HG03558 (cell line): ENCODE results near the gene DGCR8.
"Not testable (repeated sequence)": the region's sequence is repeated elsewhere in the genome, so short reads cannot be mapped to it uniquely, and the experiment has no call there.

Source experiments
- ATAC-seq: cut with Tn5 transposase; IDR thresholded peaks from one replicate; pipeline ENCODE4 v1.9.1; 2021; ENCODE audit warnings: moderate number of reproducible peaks; ENCODE audit not compliant: unreplicated experiment; ENCODE audit errors: extremely low read depth

The DGCR8 gene

GRCh38 chr22:20147237-20147988 is 67.4 kb downstream of the DGCR8 start:
- ATAC-seq, result no peak

DNA sequence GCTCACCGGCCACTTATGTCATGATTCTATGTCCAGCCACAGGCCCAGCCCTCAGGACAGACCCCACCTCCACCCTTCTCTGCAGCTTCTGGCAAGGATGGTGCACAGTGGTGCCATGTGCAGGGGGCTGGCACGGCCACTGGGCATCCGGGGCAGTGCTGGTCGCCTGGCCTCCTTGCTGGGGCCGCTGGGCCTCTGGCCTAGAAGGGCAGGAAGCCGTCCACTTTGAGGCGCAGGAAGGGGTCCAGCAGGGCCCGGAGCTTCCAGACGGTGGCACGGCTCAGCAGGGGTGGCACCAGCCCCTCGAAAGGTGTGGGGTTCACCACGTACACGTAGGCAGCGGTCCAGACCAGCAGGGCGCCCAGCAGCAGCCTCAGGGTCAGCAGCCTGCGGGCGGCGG is 68.4 kb downstream of the DGCR8 start:
- no peak for ATAC-seq

DNA sequence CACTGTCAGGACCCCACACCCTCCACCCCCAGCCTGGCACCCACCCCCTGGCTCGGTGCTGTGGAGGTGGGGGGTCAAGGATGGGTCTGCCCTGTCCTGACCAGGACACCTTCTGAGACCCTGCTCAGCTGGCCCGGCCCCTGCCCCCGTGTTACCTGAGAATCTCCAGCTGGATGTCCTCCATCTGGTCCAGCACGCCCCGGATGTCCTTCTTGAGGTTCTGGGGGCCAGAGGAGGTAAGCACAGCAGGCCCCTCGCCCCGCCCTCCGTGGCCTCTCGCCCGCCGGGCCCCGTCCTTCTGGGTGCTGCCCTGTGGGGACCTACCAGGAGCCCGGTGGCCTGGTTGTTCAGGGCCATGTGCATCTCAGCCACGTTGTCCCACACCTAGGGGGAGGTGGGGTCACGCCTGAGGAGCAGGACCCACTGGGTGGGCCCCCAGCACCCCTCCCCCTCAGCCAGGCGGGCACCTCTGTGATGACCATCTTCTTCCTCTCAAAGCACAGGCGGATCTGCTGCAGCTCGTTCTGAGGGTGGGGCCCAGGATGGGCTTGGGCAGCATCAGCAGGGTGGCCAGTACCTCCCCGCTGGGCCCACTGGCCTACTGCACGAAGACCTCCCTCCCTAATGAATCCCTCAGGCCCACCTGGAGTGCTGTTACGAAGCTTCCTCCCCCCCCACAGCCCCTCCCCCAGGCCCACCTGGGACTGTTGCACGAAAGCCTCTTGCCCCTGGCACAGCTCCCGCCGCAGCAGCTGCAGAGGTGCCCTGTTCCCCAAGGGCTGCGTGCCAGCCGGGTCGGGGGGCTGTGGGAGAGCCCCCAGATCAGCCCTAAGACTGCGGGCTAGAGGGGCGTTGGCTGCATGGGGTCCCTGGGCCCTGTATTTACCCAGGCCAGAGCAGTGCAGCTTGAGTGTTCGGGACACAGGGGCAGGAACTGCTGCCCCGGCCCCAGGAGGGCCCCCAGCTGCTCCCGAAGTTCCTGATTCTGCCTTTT is 69.5 kb downstream of the DGCR8 start:
- ATAC-seq, result no peak

GRCh38 chr22:20150381-20151275 is 70.6 kb downstream of the DGCR8 start, which contains the start of gene CCDC188:
Gene CCDC188 (minus strand): TSS chr22:20151055. CDS start chr22:20150986, 69 bp downstream.
- ATAC-seq, result no peak

DNA sequence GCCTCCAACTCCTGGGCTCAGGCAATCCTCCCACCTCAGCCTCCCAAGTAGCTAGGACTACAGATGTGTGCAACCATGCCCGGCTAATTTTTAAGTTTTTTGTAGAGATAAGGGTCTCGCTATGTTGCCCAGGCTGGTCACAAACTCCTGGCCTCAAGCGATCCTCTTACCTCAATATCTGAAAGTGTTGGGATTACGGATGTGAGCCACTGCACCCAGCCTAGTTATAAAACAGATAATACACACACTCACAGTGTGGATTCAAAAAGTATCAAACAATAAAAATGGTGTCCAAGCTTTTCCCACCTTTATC is 71.2 kb downstream of the DGCR8 start:
- ATAC-seq, result no peak

GRCh38 chr22:20152464-20152890 is 72.4 kb downstream of the DGCR8 start:
- ATAC-seq, result no peak

DNA sequence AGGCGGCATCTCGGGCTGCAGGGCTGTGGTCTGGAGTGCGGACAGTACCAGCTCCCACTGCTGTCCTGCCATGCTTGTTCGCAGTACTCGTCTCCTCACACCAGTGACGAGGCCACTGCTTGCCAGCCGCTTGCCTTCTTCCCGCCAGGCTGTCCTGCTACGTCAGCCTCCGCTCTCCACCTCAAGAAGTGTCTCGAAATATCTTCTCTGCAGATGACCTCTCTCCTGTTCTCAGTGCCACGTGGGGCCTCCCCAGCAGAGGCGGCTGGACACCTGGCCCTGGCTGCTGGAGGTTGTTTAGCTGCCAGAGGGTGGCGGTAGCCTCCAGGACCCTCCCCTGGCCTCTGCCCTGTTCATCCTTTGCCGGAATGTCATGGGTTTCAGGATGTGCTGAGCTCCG is 73.9 kb downstream of the DGCR8 start:
- no peak for ATAC-seq

DNA sequence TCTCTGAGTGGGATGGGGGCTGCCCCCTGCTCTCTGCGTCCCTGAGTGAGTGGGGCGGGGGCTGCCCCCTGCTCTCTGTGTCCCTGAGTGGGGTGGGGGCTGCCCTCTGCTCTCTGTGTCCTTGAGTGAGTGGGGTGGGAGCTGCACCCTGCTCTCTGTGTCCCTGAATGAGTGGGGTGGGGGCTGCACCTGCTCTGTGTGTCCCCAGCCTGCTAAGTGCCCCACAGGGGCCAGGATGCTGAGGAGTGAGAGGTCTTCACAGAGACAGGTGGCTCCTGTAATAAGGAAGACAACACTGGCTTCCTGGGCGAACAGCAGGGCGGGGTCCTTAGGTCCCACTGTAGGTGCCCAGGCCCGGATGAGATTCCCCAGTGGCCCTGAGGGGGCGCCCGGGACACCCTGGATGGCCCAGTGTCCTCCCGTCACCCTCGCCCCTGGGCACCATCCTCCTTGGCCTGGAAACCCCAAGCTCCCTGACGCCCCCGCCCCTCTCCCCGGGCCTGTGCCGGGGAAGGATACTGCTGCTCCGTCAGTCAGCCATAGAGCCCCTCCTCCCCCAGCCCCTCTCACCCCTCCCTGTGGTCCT is 74.7 kb downstream of the DGCR8 start:
- no peak for ATAC-seq

DNA sequence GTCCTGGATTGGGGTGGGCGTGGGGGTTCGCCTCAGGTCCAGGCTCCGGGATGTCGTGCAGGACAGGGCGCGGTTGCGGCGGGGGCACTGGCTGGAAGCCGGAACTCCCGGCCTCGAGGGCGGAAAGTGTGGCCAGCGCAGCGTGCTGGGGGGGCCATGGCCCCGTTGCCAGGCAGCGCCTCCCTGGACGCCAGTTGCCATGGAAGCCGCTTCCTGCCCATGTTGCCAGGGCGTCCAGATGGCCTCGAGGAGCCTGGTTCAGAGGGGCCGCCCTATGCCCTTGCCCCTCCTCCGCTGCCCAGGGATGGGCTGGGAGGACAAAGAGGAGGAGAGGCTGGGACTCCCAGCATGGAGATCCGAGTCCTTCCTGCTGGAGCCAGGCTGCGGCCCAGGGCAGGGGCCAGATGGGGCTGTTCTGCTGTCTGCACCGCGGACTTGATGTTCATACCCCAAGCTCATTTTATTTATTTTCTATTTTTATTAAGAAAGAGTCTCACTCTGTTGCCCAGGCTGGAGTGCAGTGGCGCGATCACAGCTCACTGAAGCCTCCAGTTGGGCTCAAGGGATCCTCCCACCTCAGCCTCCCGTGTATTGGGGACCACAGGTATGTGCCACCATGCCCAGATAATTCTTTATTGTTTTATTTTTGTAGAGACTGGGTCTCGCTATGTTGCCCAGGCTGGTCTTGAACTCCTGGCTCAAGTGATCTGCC is 75.4 kb downstream of the DGCR8 start:
- no peak for ATAC-seq

GRCh38 chr22:20156042-20156389 is 76.0 kb downstream of the DGCR8 start:
- ATAC-seq, result no peak

GRCh38 chr22:20156611-20157429 is 76.8 kb downstream of the DGCR8 start:
- no peak for ATAC-seq

DNA sequence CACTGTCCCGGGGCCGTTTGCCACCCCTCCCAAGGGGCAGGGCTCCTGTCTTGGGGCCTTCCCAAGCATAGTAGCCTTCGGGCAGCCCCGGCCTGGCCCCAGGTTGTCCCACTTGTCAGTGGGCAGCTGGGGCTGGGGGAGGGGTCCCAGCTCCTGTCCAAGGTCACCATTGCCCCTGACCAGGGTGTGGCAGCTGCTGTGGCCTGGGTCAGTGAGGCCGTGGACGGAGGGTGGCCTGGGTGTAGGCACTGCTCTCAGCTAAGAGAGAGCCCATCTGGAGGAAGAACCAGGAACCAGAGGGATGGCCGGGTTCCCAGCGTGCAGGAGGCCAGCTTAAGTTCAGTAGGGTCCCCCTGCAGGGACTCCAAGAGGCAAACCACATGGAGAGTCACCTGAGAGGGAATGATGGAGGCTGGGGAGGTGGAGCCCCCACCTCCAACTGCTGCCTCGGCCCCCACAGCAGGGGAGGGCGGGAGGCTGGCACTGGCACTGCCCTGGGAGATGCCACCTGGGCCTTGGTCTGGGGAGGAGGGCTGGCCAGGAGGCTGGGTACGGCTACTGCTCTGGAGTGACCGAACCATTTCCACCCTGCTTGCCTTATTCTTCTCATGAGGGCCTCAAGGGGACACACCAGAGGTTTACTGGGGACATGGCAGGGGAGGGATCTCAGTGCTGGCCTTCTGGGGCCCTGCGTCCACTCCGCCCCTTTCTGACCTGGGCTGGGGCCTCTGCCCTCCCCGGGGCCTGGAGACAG is 77.6 kb downstream of the DGCR8 start:
- no peak for ATAC-seq

- ATAC-seq, result no peak
Observed at GRCh38 chr22:20158391-20159036, 78.5 kb downstream of the DGCR8 start.

- no peak for ATAC-seq
Observed at GRCh38 chr22:20159076-20159475, 79.0 kb downstream of the DGCR8 start.

- ATAC-seq, result not testable (repeated sequence)
Observed at GRCh38 chr22:20159531-20159930, 79.5 kb downstream of the DGCR8 start.

DNA sequence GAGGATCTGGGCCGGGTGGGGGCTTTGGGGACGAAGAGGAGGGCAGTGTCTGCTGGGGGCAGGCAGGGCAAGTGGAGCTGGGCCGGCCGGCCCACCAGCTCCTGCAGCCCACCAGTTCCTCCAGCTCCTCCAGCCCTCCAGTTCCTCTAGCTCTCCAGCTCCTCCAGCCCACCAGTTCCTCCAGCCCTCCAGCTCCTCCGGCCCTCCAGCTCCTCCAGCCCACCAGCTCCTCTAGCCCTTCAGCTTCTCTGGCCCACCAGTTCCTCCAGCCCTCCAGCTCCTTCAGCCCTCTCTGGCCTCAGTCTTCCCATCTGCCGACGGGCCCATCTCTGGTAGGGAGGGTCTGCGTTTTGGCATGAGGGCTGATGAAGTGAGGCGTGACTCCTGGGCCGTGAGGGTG is 80.0 kb downstream of the DGCR8 start:
- no peak for ATAC-seq
